ENCODE data around the gene PTPN4.
A peak's percentile ranks its signal among the peaks of the same experiment; 100 is the strongest.

Gene PTPN4

GRCh38 chr2:119719261-119719627, 40.5 kb upstream of the PTPN4 start:
- no peak overlapping the region for H3K4me3 ChIP-seq
- H3K27me3 ChIP-seq = no peaks in the 10 kb centered on the region
- H3K36me3 ChIP-seq = no peaks in the 10 kb centered on the region
- no peak overlapping the region for H3K9ac ChIP-seq
- H3K9me3 ChIP-seq (replicated peaks in 1 of 11) = no peaks in the 10 kb centered on the region
- H3K27ac ChIP-seq = no peak overlapping the region
- H3K4me2 ChIP-seq = peak overlapping the region in 4 of 11 experiments; percentile 2 to 16 (median 6); a peak in 3 of 22 replicates
- H4K20me1 ChIP-seq = no peaks in the 10 kb centered on the region
- peaks cover 0 to 10% (median 0%) of the 10 kb centered on the region in 10 experiments; a peak in 3 of 20 replicates for H3K4me1 ChIP-seq
- no peak for TF ChIP-seq Cebpa-rat (IDR thresholded peaks at IDR 0.05)

DNA sequence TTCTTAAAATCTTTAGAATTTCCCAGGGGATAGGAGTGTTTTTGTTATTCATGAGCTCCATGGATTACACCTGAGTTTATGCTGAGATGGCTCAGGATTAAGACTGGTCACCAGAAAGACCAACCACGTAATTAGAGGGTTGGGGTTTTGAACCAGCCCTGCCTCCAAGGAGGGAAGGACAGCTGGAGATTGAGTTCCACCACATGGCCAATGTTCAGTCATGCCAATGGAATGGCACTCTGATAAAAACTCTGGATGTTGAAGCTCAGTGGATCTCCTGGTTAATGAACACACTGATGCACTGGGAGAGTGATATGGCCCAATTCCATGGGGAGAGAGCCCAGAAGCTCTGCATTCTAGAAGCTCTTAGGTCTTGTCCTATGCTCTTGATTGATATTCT, 38.7 kb upstream of the PTPN4 start:
- H3K4me2 ChIP-seq = no peak overlapping the region
- no peaks in the 10 kb centered on the region for H3K9me3 ChIP-seq (replicated peaks in 1 of 11)
- no peak overlapping the region for H3K9ac ChIP-seq
- peaks cover 0 to 23% (median 8%) of the 10 kb centered on the region in 10 experiments; a peak in 13 of 20 replicates for H3K4me1 ChIP-seq
- H4K20me1 ChIP-seq = no peaks in the 10 kb centered on the region
- H3K36me3 ChIP-seq = no peaks in the 10 kb centered on the region
- no peaks in the 10 kb centered on the region for H3K27me3 ChIP-seq
- H3K27ac ChIP-seq = no peak overlapping the region
- TF ChIP-seq Cebpa-rat (IDR thresholded peaks at IDR 0.05) = no peak
- H3K4me3 ChIP-seq = no peak overlapping the region

DNA sequence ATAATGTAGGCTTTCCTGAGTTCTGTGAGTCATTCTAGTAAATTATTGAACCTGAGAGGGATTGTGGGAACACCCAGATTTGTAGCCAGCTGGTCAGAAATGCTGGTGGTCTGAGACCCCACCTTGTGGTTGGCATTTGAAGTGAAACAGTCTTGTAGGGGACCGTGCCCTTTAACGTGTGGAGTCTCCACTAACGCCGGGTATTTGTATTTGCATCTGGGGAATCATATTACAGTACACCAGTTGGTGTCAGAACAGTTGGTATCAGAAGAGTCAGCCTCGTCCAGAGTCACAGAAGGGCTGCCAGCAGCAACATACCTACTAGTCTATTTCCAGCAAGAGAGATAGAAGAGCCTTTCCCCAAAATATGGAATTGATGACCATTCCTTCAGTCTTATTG, 38.3 kb upstream of the PTPN4 start:
- no peak overlapping the region for H3K9ac ChIP-seq
- no peak overlapping the region for H3K27ac ChIP-seq
- no peak for TF ChIP-seq Cebpa-rat (IDR thresholded peaks at IDR 0.05)
- H3K9me3 ChIP-seq (replicated peaks in 1 of 11) = no peaks in the 10 kb centered on the region
- no peaks in the 10 kb centered on the region for H3K27me3 ChIP-seq
- H3K4me1 ChIP-seq = peaks cover 0 to 23% (median 8%) of the 10 kb centered on the region in 10 experiments; a peak in 13 of 20 replicates
- H3K4me2 ChIP-seq = no peak overlapping the region
- H3K4me3 ChIP-seq = no peak overlapping the region
- H3K36me3 ChIP-seq = no peaks in the 10 kb centered on the region
- no peaks in the 10 kb centered on the region for H4K20me1 ChIP-seq

- peaks cover 0 to 23% (median 8%) of the 10 kb centered on the region in 10 experiments; a peak in 13 of 20 replicates for H3K4me1 ChIP-seq
- no peak overlapping the region for H3K4me3 ChIP-seq
- no peak overlapping the region for H3K4me2 ChIP-seq
- no peak overlapping the region for H3K9ac ChIP-seq
- no peak overlapping the region for H3K27ac ChIP-seq
- no peaks in the 10 kb centered on the region for H3K9me3 ChIP-seq (replicated peaks in 1 of 11)
- no peaks in the 10 kb centered on the region for H3K27me3 ChIP-seq
- H3K36me3 ChIP-seq = no peaks in the 10 kb centered on the region
- no peak for TF ChIP-seq Cebpa-rat (IDR thresholded peaks at IDR 0.05)
- no peaks in the 10 kb centered on the region for H4K20me1 ChIP-seq
Measured at GRCh38 chr2:119721904-119722303, 37.8 kb upstream of the PTPN4 start.

DNA sequence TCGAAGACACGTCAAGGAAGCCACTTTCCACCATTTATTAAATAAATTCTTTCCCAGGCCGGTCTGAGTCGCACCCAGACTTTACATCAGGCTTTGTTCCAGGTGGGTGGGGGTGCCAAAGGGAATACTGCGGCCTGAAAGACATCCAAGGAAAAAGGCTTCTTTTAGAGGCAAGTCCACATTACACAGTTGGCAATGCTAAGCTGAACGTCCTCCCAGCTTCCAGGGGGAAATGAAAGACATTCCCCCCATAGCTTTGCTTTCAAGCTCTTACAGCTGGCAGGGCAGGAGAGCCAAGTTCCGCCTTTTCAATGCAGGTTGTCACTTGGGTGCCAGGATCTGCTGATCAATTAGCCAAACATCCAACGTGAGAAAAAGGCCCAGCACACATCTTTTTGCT, 36.5 kb upstream of the PTPN4 start:
- TF ChIP-seq Cebpa-rat (IDR thresholded peaks at IDR 0.05) = no peak
- Histone ChIP-seq H3K9ac (no peak overlapping the region), H4K20me1 (no peaks in the 10 kb centered on the region), H3K36me3 (no peaks in the 10 kb centered on the region), H3K9me3 (replicated peaks in 1 of 11) (no peaks in the 10 kb centered on the region), H3K4me2 (no peak overlapping the region), H3K4me3 (no peak overlapping the region), H3K27ac (no peak overlapping the region), H3K4me1 (peaks cover 0 to 23% (median 8%) of the 10 kb centered on the region in 10 experiments; a peak in 13 of 20 replicates), H3K27me3 (no peaks in the 10 kb centered on the region)

DNA sequence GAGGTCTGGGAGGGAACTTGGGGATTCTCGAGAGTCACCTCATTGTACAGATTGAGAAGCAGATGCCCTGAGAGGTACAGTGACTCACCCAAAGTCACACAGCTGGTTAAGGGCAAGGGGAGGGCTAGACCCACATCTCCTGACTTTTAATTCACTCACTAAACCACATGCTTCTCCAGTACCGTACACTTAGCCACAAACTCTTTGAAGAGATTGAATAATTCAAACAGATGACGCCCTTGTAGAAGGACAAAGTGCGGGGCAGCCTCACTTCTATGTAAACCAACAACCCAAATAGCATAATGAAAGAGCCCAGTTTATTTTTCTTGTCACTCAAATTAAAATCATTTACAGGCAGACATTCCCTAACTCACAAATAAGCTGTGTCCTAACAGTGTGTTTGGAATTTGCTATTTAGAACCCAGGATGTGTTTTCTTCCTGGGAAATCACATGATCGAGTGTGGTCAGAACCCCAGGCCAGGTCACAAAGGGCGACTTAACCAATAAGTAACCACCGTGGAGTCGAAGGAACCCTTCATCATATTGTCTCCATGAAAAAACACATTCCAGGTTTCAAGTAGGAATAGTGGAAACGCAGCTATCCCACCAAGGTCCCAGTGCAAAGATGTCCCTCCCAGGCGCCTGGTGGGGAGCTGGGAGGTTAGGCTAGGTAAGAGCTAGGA, 35.8 kb upstream of the PTPN4 start:
- H3K4me3 ChIP-seq = no peak overlapping the region
- peak overlapping the region in 2 of 11 experiments; percentile 47 to 49; a peak in 2 of 22 replicates for H3K4me2 ChIP-seq
- H3K27me3 ChIP-seq = no peaks in the 10 kb centered on the region
- peaks cover 0 to 23% (median 8%) of the 10 kb centered on the region in 10 experiments; a peak in 13 of 20 replicates for H3K4me1 ChIP-seq
- no peak overlapping the region for H3K27ac ChIP-seq
- H3K9ac ChIP-seq = no peak overlapping the region
- no peaks in the 10 kb centered on the region for H4K20me1 ChIP-seq
- H3K9me3 ChIP-seq (replicated peaks in 1 of 11) = no peaks in the 10 kb centered on the region
- no peaks in the 10 kb centered on the region for H3K36me3 ChIP-seq
- no peak for TF ChIP-seq Cebpa-rat (IDR thresholded peaks at IDR 0.05)

- no peaks in the 10 kb centered on the region for H3K27me3 ChIP-seq
- H3K9me3 ChIP-seq (replicated peaks in 1 of 11) = no peaks in the 10 kb centered on the region
- H3K9ac ChIP-seq = no peak overlapping the region
- peaks cover 0 to 19% (median 10%) of the 10 kb centered on the region in 10 experiments; a peak in 14 of 20 replicates for H3K4me1 ChIP-seq
- H3K27ac ChIP-seq = no peak overlapping the region
- peak overlapping the region in 7 of 11 experiments; percentile 21 to 51 (median 41); a peak in 11 of 22 replicates for H3K4me2 ChIP-seq
- no peak overlapping the region for H3K4me3 ChIP-seq
- no peak for TF ChIP-seq Cebpa-rat (IDR thresholded peaks at IDR 0.05)
- no peaks in the 10 kb centered on the region for H3K36me3 ChIP-seq
- H4K20me1 ChIP-seq = no peaks in the 10 kb centered on the region
Measured at GRCh38 chr2:119724656-119725485, 34.9 kb upstream of the PTPN4 start.

DNA sequence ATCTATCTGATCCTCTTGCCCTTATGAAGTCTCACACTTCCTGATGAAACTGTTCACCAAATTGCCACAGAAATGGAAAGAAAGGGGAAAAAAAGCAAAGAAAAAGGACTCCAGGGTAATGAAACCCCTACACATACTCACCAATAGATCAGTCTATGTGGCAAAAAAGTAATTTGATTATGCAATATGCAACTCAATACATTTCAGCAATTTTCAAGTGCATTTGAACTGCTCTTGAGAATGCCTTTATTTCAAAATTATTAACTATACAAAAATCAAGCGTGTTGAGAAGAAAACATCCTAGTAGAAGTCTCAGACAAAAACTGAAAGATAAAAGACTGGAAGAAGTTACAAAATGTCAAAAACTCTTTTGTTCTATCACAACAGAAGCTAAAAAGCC, 32.2 kb upstream of the PTPN4 start:
- H4K20me1 ChIP-seq = no peaks in the 10 kb centered on the region
- TF ChIP-seq Cebpa-rat (IDR thresholded peaks at IDR 0.05) = no peak
- no peaks in the 10 kb centered on the region for H3K36me3 ChIP-seq
- peaks cover 0 to 40% (median 21%) of the 10 kb centered on the region in 10 experiments; a peak in 14 of 20 replicates for H3K4me1 ChIP-seq
- H3K27me3 ChIP-seq = peaks cover 0 to 5% (median 0%) of the 10 kb centered on the region in 11 experiments; a peak in 1 of 22 replicates
- no peak overlapping the region for H3K4me3 ChIP-seq
- H3K27ac ChIP-seq = no peak overlapping the region
- H3K4me2 ChIP-seq = no peak overlapping the region
- H3K9ac ChIP-seq = no peak overlapping the region
- H3K9me3 ChIP-seq (replicated peaks in 1 of 11) = no peaks in the 10 kb centered on the region

GRCh38 chr2:119728421-119728820, 31.3 kb upstream of the PTPN4 start:
- Histone ChIP-seq H3K9me3 (replicated peaks in 1 of 11) (no peaks in the 10 kb centered on the region), H3K27ac (no peak overlapping the region), H3K27me3 (peaks cover 0 to 5% (median 0%) of the 10 kb centered on the region in 11 experiments; a peak in 1 of 22 replicates), H3K9ac (no peak overlapping the region), H3K4me2 (no peak overlapping the region), H3K4me1 (peaks cover 0 to 47% (median 22%) of the 10 kb centered on the region in 10 experiments; a peak in 16 of 20 replicates), H4K20me1 (no peaks in the 10 kb centered on the region), H3K4me3 (no peak overlapping the region), H3K36me3 (no peaks in the 10 kb centered on the region)
- TF ChIP-seq Cebpa-rat (IDR thresholded peaks at IDR 0.05) = no peak
